ENCODE measurements around the gene CTNNA1. TPM values are rescaled to one million over a fixed set of nuclear protein-coding genes. Genes with fewer than 3 reads are reported as not detected.

The CTNNA1 gene
- polyA plus RNA-seq, 1 experiment = 140 TPM

- Histone ChIP-seq H3K27ac (ENCODE audit: low read depth, low read length) (no peak overlapping the region), H3K27me3 (ENCODE audit: control insufficient read depth, insufficient read depth, low read length) (no peaks in the 10 kb centered on the region), H3K9me3 (ENCODE audit: control insufficient read depth, insufficient read depth, low read length) (no peaks in the 10 kb centered on the region), H3K4me3 (ENCODE audit: low read depth, low read length) (no peak overlapping the region)
- POLR2A ChIA-PET = no interaction called here
- no peak for TF ChIP-seq CTCF (IDR thresholded peaks at IDR 0.05; ENCODE audit: low read depth, low read length)
- DNase-seq (ENCODE audit: low read depth, low spot score) = no peak
- CTCF ChIA-PET = interaction anchor here (1.5 kb wide), 1 partner anchor 332 kb away, joined by 4 read pairs; no protein-coding TSS in a partner anchor
Observed at GRCh38 chr5:138929571-138929955, 176.3 kb downstream of the CTNNA1 start.

GRCh38 chr5:138930371-138931097 lies 177.3 kb downstream of the CTNNA1 start:
- TF ChIP-seq CTCF (IDR thresholded peaks at IDR 0.05; ENCODE audit: low read depth, low read length) = no peak
- Histone ChIP-seq H3K27ac (ENCODE audit: low read depth, low read length) (no peak overlapping the region), H3K27me3 (ENCODE audit: control insufficient read depth, insufficient read depth, low read length) (no peaks in the 10 kb centered on the region), H3K4me3 (ENCODE audit: low read depth, low read length) (no peak overlapping the region), H3K9me3 (ENCODE audit: control insufficient read depth, insufficient read depth, low read length) (no peaks in the 10 kb centered on the region; the same call in 1 of the 2 replicates)
- CTCF ChIA-PET = interaction anchor here (1.5 kb wide), 1 partner anchor 332 kb away, joined by 4 read pairs; no protein-coding TSS in a partner anchor
- DNase-seq (ENCODE audit: low read depth, low spot score) = no peak
- POLR2A ChIA-PET = no interaction called here

- POLR2A ChIA-PET = no interaction called here
- CTCF ChIA-PET = no interaction called here
- no peak overlapping the region for H3K27ac ChIP-seq (ENCODE audit: low read depth, low read length)
- DNase-seq (ENCODE audit: low read depth, low spot score) = no peak
- H3K27me3 ChIP-seq (ENCODE audit: control insufficient read depth, insufficient read depth, low read length) = no peaks in the 10 kb centered on the region
- TF ChIP-seq CTCF (IDR thresholded peaks at IDR 0.05; ENCODE audit: low read depth, low read length) = no peak
- no peak overlapping the region for H3K4me3 ChIP-seq (ENCODE audit: low read depth, low read length)
- H3K9me3 ChIP-seq (ENCODE audit: control insufficient read depth, insufficient read depth, low read length) = no peaks in the 10 kb centered on the region; the same call in 1 of the 2 replicates
Observed at GRCh38 chr5:138932171-138932810, 179.1 kb downstream of the CTNNA1 start.

- Histone ChIP-seq H3K9me3 (ENCODE audit: control insufficient read depth, insufficient read depth, low read length) (no peaks in the 10 kb centered on the region; the same call in 1 of the 2 replicates), H3K27me3 (ENCODE audit: control insufficient read depth, insufficient read depth, low read length) (no peaks in the 10 kb centered on the region), H3K4me3 (ENCODE audit: low read depth, low read length) (no peak overlapping the region), H3K27ac (ENCODE audit: low read depth, low read length) (no peak overlapping the region)
- no peak for TF ChIP-seq CTCF (IDR thresholded peaks at IDR 0.05; ENCODE audit: low read depth, low read length)
- ChIA-PET CTCF (no interaction called here), POLR2A (interaction anchor here (0.6 kb wide), 1 partner anchor 138 kb away, joined by 3 read pairs; no protein-coding TSS in a partner anchor)
- DNase-seq (ENCODE audit: low read depth, low spot score) = no peak
Observed at GRCh38 chr5:138933522-138934290, 180.5 kb downstream of the CTNNA1 start.
